ENCODE results near the gene ZC3H7B.

Gene ZC3H7B

GRCh38 chr22:41356430-41357028 lies 55.2 kb downstream of the ZC3H7B start:
- no peak for DNase-seq

- no peak for DNase-seq
These were observed 55.9 kb downstream of the ZC3H7B start for GRCh38 chr22:41357191-41357590.

DNA sequence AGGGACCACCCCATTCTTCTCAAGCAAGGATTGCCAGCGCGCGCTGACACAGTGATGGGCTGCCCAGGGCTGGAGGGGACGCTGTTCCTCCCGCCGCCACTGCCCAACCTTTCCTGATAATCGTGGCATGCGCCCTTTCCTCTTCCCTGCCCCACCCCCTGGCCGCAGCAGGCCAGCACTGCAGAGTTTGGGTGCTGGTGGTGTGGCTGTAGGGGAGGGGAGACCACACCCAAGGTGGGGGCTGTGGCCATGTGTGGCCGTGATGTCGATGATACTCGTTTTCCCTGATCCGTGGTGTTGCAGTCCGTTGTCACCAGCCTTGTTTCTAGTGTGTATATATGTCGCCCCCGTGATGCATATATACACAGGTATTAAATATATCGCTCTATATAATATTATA lies 57.6 kb downstream of the ZC3H7B start:
- no peak for DNase-seq

GRCh38 chr22:41359376-41359775 lies 58.1 kb downstream of the ZC3H7B start:
- DNase-seq = no peak

GRCh38 chr22:41360126-41360525 lies 58.8 kb downstream of the ZC3H7B start:
- DNase-seq = no peak

DNA sequence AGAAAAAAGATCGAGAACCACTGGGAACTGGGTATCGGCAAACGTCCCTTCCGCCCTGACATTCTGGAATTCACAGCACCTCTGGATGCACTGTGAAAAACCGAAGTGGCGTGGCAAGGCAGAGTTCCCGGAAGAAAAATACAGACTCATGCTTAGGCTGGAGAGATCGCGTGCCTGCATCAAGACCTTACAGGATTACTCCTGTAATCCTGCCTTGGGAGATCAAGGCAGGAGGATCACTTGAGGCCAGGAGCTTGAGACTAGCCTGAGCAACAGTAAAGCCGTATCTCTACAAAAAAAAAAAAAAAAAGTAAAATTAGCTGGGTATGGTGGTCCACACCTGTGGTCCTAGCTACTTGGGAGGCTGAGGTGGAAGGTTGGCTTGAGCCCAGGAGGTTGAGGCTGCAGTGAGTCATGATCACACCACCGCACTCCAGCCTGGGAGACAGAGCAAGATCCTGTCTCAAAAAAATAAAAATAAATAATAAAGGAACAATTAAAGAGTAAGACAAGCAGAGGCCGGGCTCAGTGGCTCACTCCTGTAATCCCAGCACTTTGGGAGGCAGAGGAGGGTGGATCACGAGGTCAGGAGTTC lies 60.5 kb downstream of the ZC3H7B start:
- DNase-seq = no peak

- DNase-seq = no peak
These were observed 61.3 kb downstream of the ZC3H7B start for GRCh38 chr22:41362615-41363014.

DNA sequence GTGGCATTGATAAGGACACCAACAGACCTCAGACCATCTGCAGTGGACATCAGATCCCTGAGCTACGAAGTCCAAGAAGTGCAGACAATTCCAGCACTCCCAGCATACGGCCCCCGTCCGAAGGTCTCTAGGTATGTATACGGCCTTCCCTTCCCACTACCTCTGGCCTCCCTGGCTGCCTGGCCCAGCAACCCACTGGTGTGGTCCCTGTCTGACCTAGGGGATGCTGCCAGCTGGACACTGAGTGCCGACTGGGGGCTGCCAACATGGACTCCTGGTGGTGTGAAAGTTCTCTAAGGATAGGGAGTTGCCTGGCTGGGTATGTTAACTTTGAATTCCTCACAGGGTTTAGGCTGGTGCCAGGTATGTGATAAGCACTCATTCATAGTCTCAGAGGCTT lies 62.9 kb downstream of the ZC3H7B start:
- no peak for DNase-seq

GRCh38 chr22:41364955-41365354 lies 63.6 kb downstream of the ZC3H7B start:
- no peak for DNase-seq

DNA sequence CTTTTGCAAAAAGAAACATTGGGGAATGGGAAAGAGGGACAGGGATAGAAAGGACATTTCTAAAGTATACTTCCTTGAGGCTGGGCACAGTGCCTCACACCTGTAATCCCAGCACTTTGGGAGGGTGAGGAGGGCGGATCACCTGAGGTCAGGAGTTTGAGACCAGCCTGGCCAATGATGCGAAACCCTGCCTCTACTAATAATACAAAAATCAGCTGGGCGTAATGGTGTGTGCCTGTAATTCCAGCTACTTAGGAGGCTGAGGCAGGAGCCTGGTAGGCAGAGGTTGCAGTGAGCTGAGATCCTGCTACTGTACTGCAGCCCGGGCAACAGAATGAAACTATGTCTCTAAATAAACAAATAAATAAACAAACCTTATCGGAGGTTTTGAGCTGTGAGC lies 64.1 kb downstream of the ZC3H7B start:
- DNase-seq = no peak

DNA sequence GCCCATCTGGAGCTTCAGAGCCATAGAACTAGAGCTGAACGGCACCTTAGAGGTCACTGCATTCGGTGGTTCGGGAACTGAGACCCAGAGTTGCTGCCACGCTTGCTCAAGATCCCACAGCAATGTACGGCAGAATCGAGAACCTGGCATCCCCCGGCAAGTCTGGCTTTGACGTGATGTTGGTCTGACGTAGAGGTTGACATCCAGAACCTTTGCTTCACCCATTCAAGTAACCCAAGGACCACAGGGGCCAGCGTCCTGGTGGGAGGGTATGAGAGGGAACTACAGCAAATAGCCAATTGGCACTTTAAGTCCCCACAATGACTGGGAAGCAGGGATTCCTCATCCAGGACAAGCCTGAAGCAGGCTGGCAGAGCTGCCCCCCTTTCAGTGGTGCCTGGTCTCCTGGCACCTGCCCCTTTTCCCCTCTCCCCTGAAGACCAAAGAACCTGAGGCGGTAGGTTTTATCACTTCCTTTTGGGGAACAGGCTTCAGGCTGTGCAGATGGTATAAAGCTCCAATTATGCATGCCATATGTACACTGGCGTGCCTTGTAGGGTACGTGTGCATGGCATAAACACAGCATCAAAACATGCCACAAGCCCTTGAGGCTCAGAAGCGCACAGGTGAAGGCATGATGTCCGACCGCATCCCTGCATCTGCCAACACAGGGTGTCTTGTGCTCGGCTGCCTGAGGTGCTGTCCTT lies 65.2 kb downstream of the ZC3H7B start:
- no peak for DNase-seq

DNA sequence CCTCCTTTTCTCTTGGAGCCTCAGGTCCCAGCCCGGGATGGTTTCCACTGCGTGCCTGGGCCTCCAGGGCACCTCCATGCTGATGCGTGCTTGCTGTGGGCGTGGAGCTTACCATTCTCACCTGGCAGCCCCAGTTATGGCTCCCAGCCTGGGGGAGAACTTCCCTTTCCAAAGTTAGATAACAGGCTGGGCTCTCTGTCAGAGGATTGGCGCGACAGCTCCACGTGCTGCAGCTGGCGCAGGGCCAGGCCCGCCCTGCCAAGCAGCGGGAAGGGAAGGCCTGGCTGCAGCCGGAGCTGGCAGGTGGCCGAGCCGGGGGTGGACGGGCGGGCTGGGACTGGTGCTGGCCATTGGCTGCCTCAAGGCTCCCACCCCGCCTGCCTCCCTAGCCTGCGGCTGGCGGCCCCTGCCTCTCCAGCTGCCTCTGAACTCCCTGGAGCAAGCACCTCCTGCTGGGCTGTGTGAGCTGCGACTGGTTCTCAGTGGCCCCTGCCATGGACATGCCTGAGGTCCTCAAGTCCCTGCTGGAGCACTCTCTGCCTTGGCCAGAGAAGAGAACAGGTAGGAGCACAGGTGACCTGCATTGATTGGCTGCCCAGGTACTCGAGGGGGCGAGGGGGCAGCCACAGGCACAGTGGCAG lies 65.8 kb downstream of the ZC3H7B start:
- peak; percentile 68 for DNase-seq

DNA sequence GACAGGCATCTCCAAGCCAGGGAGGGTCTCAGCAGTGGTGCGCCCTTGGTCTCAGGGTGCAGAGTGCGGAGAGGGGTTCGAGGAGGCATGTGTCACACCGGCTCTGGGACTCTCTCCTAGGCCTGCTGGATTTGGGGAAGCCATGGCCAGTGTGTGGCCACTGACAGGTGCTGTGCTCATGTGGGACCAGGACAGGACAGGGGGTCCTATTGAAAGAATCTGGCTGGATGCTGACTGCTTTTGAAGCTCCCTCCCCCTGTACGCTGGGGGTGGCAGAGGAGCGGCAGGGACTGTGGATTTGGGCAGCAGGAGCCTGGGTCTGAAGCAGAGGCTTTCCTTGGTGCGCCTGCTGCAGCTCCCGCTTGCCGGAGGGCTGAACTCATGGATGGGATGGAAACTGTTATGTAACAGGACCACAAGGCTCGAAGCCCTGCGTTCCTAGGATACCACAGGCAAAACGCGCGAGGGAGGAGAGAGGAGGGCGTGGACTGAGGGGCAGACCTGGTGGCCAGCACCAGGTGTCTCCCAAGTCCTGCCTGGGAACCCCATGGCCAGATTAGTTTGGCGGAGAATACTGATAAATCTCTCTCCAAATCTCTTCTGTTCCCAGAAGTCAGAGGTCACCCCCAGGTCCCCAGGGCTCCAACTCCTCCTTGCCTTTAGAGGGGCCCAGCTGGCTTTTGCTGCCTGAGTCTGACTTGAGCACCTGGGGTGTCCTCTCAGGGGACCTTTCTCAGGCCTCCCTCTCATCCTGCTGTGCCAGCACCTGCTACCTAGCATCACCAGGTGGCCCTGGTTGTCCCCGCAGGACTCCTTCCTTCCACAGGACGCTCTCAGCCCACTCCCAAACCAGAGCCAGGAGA lies 66.6 kb downstream of the ZC3H7B start:
- no peak for DNase-seq

DNA sequence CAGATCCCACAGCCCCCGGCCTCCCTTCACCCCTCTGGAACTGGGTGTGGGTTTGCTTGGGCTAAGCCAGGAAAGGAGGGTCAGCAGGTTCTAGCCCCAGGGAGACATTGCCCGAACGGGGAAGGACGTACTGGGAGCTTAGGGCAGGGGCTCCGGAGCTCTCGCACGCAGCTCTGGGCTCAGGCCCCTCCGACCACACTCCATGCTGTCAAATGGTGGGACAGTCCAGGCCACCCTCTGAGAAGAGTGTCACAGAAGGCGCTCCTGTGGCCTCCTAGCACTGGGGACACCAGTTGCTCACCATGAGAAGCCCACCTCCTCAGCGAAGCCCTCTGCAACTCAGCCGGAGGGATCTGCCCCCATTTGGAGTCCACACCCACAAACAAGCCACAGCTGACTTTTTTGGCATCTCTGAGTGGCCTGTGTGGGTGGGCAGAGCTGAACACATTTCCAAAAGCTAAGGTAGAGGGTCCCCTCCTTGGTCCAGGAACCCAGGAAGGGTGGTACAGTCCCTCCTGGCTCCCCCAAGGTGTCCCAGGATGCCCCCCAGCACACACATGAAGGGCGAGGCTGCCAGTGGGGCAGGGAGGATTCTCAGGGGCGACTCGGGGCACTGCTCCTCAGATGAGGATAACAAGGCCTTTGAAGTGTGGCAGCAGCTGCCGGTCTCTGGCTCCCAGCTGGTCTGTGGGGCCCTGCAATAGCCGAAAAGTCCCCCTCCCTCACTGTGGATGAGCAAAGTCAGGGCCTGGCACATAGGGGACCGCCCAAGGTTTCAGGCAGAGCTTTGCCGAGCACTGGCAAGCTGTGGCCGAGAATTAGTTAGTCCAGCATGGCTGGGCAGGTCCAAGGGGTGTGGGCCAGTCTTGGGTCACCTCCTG lies 67.5 kb downstream of the ZC3H7B start:
- DNase-seq = no peak

DNA sequence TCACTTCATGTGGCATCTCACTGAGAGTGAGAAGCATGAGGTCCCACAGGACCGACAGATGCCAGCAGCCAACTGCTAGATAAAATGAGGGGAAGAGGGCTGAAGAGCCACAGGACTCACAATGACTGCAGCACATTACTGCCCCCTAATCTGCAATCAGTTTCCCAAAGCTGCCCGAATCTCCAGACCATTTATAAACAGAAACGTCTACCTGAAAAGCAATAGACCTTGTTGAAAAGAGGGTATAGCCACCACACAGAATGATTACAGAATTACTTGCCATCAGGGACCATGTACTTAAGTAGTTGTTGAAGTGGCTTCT lies 68.1 kb downstream of the ZC3H7B start:
- DNase-seq = no peak

DNA sequence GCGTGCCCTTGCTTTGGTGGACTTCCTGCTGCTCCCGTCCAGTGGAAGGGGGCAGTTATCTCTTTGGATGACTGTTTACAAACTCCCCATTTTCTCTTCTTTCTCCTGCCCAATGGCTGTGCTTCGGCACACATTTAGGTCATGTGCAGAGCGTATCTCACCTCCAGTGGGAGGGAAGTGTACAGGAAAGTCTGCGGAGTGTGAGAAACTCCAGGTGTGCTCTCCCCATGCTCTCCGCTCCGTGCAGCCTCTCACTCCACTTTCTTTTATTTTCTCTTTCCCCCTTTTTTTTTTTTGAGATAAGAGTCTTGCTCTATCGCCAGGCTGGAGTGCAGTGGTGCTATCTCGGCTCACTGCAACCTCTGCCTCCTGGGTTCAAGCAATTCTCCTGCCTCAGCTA lies 68.5 kb downstream of the ZC3H7B start:
- DNase-seq = no peak

DNA sequence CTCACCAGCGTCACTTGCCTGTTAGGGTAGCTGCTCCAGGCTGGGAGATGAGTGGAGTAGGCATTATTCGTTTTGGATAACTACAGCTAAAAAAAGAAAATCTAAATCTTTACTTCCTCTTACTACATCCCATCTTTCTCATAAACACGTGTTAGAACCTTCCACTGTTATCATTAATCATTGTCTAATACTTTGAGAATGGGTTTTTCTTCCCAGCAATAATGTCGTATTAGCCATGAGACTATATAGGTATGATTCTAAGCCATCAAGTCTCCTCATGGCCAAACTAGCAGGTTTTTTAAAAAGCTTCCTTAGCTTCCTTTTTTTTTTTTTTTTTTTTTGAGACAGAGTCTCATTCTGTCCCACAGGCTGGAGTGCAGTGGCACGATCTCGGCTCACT lies 76.5 kb downstream of the ZC3H7B start:
- no peak for DNase-seq

GRCh38 chr22:41380993-41381328 lies 79.6 kb downstream of the ZC3H7B start:
- no peak for DNase-seq

GRCh38 chr22:41381329-41382097 lies 80.2 kb downstream of the ZC3H7B start, which contains the start of gene TEF:
Gene TEF (plus strand): TSS chr22:41381942. CDS start chr22:41382045, 103 bp downstream.
- DNase-seq = peak; percentile 94

DNA sequence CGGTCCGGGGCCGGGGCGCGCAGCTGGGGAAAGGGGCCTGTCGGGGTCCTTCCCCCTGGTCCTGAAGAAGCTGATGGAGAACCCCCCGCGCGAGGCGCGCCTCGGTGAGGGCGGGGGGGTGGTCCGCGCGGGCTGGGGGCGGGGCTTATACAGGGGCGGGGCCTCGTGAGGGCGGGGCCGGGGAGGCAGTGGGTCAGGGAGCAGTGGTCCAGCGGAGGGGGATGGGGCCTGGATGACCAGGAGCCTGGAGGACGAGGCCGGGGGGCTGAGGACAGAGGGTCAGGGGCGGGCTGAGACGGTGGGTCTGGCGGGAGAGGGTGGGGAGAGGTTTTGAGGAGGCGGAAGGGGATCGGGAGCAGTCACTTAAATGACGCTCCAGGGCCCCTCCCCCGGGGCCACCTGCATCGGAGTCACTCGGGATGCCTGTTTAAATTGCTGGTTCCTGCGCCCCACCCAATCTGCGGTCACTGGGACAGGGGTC lies 80.8 kb downstream of the ZC3H7B start:
- no peak for DNase-seq

- DNase-seq = no peak
These were observed 81.3 kb downstream of the ZC3H7B start for GRCh38 chr22:41382610-41383009.
